Neural cell (in vitro differentiated cells): ENCODE measurements around the gene PM20D2. TPM values are rescaled to one million over a fixed set of nuclear protein-coding genes. Genes with fewer than 3 reads are reported as not detected.

Experiments
- H2AFZ ChIP-seq: fragments of 200-600, 300-800 bp; sonication (generic), shearing (Covaris generic); 2 replicates; pipeline ENCODE4 v1.6.0; 2014; ENCODE audit warnings: low read depth, mild to moderate bottlenecking, antibody characterized with exemption, low read length, moderate library complexity
- H3F3A ChIP-seq: fragments of 200-600 bp; shearing (Covaris generic); 2 replicates; pipeline ENCODE4 v1.6.1; 2016; ENCODE audit warnings: mild to moderate bottlenecking, moderate library complexity, mixed read lengths, antibody characterized with exemption, low read length; ENCODE audit not compliant: insufficient read depth, poor library complexity, severe bottlenecking
- H3K27ac ChIP-seq: fragments of 200-600, 300-800 bp; sonication (generic), shearing (Covaris generic); 2 replicates; pipeline ENCODE4 v1.5.1; 2014; ENCODE audit warnings: mild to moderate bottlenecking, low read length, moderate library complexity
- H3K27me3 ChIP-seq: fragments of 300-800, 200-600 bp; sonication (generic), shearing (Covaris generic); 2 replicates; pipeline ENCODE4 v1.6.0; 2014; ENCODE audit warnings: mild to moderate bottlenecking, low read depth, low read length, moderate library complexity; ENCODE audit not compliant: insufficient read depth
- H3K36me3 ChIP-seq: fragments of 300-800, 200-600 bp; sonication (generic), shearing (Covaris generic); 2 replicates; pipeline ENCODE4 v1.5.1; 2014; ENCODE audit warnings: mild to moderate bottlenecking, antibody characterized with exemption, low read length, moderate library complexity; ENCODE audit not compliant: insufficient read depth
- H3K4me2 ChIP-seq: fragments of 300-800, 200-600 bp; sonication (generic), shearing (Covaris generic); 2 replicates; pipeline ENCODE4 v1.6.0; 2014; ENCODE audit warnings: mild to moderate bottlenecking, low read length
- H3K4me3 ChIP-seq: fragments of 300-800, 200-600 bp; sonication (generic), shearing (Covaris generic); 2 replicates; pipeline ENCODE4 v1.5.1; 2014; ENCODE audit warnings: mild to moderate bottlenecking, low read length, moderate library complexity
- H3K79me2 ChIP-seq: fragments of 200-600 bp; shearing (Covaris generic); replicated peaks from 2 replicates; pipeline ENCODE4 v1.6.0; 2014; ENCODE audit warnings: mild to moderate bottlenecking, low read length, moderate library complexity; ENCODE audit not compliant: insufficient read depth
- H3K9ac ChIP-seq: fragments of 300-800, 200-600 bp; sonication (generic), shearing (Covaris generic); 2 replicates; pipeline ENCODE4 v1.6.1; 2016; ENCODE audit warnings: mild to moderate bottlenecking, low read length, mixed read lengths
- H3K9me2 ChIP-seq: fragments of 200-600 bp; shearing (Covaris generic); 2 replicates; pipeline ENCODE4 v1.6.1; 2016; ENCODE audit warnings: mild to moderate bottlenecking, low read length, mixed read lengths; ENCODE audit not compliant: insufficient read depth
- H3K9me3 ChIP-seq: fragments of 200-600, 300-800 bp; sonication (generic), shearing (Covaris generic); 2 replicates; pipeline ENCODE4 v1.6.1; 2016; ENCODE audit warnings: mild to moderate bottlenecking, mixed run types, low read length, moderate library complexity, mixed read lengths
- H4K20me1 ChIP-seq: fragments of 200-600 bp; shearing (Covaris generic); 2 replicates; pipeline ENCODE4 v1.6.1; 2016; ENCODE audit warnings: mild to moderate bottlenecking, mixed run types; ENCODE audit not compliant: insufficient read depth
- EP300 ChIP-seq: fragments of 450-650 bp; conservative IDR thresholded peaks from 2 replicates; pipeline ENCODE4 v1.6.1; 2014; ENCODE audit warnings: antibody characterized with exemption, mild to moderate bottlenecking, moderate library complexity; ENCODE audit not compliant: poor library complexity, severe bottlenecking
- EZH2 ChIP-seq: fragments of 200-600, 300-800 bp; shearing (Covaris generic), sonication (generic); IDR thresholded peaks from 2 replicates; pipeline ENCODE4 v1.6.1; 2014; ENCODE audit warnings: antibody characterized with exemption, low read length, borderline replicate concordance, mild to moderate bottlenecking; ENCODE audit not compliant: insufficient read depth, poor library complexity, severe bottlenecking
- MXI1 ChIP-seq: fragments of 450-650 bp; conservative IDR thresholded peaks from 2 replicates; pipeline ENCODE4 v1.6.1; 2014; ENCODE audit warnings: antibody characterized with exemption, mild to moderate bottlenecking; ENCODE audit not compliant: poor library complexity, severe bottlenecking
- POLR2AphosphoS5 ChIP-seq: IDR thresholded peaks from 2 replicates; pipeline ENCODE4 v1.6.1; 2012
- RAD21 ChIP-seq: fragments of 450-650 bp; conservative IDR thresholded peaks from 2 replicates; pipeline ENCODE4 v1.6.1; 2014; ENCODE audit warnings: antibody characterized with exemption, mild to moderate bottlenecking, moderate library complexity
- SMC3 ChIP-seq: fragments of 450-650 bp; conservative IDR thresholded peaks from 2 replicates; pipeline ENCODE4 v1.6.1; 2014; ENCODE audit warnings: antibody characterized with exemption, mild to moderate bottlenecking, moderate library complexity; ENCODE audit not compliant: poor library complexity
- TAF1 ChIP-seq: IDR thresholded peaks from 2 replicates; pipeline ENCODE4 v1.6.1; 2012; ENCODE audit warnings: low read depth
- polyA plus RNA-seq: library from polyadenylated mRNA; depleted of rRNA; stranded (reverse); fragments of >200 nt; gene quantifications from 2 replicates; pipeline ENCODE4 v1.2.3, GENCODE V29; 2014
- TF ChIP-seq, protein P1 (sequence below): fragments of 450-650 bp; IDR thresholded peaks from 2 replicates; pipeline ENCODE4 v1.5.1; 2014; ENCODE audit warnings: antibody characterized with exemption, mild to moderate bottlenecking, moderate library complexity; ENCODE audit not compliant: poor library complexity, severe bottlenecking
- TF ChIP-seq, protein P2 (sequence below): IDR thresholded peaks from 2 replicates; pipeline ENCODE4 v1.6.1; 2012; ENCODE audit warnings: borderline replicate concordance

PM20D2 gene
- polyA plus RNA-seq, 1 donor from 2014 or later, result 28.2 TPM

DNA sequence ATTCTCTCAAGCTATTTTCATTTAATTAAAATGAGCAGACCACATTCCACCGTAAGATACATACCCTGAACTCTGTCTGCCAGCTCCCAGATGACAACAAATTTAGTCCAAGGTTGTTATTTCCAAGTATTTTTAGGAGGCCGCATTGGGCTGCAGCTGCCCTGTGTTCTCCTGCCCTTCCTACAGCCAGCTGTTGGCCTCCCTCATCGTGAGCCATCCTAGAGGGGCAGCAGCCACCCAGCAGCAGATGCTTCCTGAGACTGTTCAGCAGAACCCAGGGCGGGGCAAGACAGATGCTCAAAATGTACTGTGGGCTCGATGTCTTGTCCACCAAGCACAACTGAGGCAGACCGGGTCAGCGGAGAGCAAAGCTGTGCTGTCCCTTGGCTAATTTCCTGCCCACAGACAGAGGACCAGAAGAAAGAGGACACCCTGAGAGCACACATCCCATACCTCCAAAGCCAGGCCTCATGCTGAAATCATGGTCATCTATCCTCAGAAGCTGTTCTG lies 54.9 kb downstream of the PM20D2 start:
- Histone ChIP-seq H3K36me3 (no peaks in the 10 kb centered on the region), H3K27me3 (no peaks in the 10 kb centered on the region), H3K9me2 (no peaks in the 10 kb centered on the region), H3K4me3 (no peak overlapping the region), H3K27ac (no peak overlapping the region), H3K4me2 (no peak overlapping the region), H3K79me2 (no peaks in the 10 kb centered on the region), H3K9ac (no peak overlapping the region), H3F3A (no peaks in the 10 kb centered on the region), H2AFZ (no peak overlapping the region), H3K9me3 (no peaks in the 10 kb centered on the region), H4K20me1 (no peaks in the 10 kb centered on the region)
- TF ChIP-seq, protein P1, sequence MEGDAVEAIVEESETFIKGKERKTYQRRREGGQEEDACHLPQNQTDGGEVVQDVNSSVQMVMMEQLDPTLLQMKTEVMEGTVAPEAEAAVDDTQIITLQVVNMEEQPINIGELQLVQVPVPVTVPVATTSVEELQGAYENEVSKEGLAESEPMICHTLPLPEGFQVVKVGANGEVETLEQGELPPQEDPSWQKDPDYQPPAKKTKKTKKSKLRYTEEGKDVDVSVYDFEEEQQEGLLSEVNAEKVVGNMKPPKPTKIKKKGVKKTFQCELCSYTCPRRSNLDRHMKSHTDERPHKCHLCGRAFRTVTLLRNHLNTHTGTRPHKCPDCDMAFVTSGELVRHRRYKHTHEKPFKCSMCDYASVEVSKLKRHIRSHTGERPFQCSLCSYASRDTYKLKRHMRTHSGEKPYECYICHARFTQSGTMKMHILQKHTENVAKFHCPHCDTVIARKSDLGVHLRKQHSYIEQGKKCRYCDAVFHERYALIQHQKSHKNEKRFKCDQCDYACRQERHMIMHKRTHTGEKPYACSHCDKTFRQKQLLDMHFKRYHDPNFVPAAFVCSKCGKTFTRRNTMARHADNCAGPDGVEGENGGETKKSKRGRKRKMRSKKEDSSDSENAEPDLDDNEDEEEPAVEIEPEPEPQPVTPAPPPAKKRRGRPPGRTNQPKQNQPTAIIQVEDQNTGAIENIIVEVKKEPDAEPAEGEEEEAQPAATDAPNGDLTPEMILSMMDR, result no peak
- TF ChIP-seq EP300, result no peak
- no peak for TF ChIP-seq EZH2
- TF ChIP-seq POLR2AphosphoS5, result no peak
- no peak for TF ChIP-seq TAF1
- TF ChIP-seq, protein P2, sequence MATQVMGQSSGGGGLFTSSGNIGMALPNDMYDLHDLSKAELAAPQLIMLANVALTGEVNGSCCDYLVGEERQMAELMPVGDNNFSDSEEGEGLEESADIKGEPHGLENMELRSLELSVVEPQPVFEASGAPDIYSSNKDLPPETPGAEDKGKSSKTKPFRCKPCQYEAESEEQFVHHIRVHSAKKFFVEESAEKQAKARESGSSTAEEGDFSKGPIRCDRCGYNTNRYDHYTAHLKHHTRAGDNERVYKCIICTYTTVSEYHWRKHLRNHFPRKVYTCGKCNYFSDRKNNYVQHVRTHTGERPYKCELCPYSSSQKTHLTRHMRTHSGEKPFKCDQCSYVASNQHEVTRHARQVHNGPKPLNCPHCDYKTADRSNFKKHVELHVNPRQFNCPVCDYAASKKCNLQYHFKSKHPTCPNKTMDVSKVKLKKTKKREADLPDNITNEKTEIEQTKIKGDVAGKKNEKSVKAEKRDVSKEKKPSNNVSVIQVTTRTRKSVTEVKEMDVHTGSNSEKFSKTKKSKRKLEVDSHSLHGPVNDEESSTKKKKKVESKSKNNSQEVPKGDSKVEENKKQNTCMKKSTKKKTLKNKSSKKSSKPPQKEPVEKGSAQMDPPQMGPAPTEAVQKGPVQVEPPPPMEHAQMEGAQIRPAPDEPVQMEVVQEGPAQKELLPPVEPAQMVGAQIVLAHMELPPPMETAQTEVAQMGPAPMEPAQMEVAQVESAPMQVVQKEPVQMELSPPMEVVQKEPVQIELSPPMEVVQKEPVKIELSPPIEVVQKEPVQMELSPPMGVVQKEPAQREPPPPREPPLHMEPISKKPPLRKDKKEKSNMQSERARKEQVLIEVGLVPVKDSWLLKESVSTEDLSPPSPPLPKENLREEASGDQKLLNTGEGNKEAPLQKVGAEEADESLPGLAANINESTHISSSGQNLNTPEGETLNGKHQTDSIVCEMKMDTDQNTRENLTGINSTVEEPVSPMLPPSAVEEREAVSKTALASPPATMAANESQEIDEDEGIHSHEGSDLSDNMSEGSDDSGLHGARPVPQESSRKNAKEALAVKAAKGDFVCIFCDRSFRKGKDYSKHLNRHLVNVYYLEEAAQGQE, result no peak
- TF ChIP-seq MXI1, result no peak
- no peak for TF ChIP-seq RAD21
- no peak for TF ChIP-seq SMC3

- TF ChIP-seq EZH2 (no peak), MXI1 (no peak), RAD21 (no peak), POLR2AphosphoS5 (no peak), SMC3 (no peak), TAF1 (no peak), EP300 (no peak)
- TF ChIP-seq, protein P2, result no peak
- TF ChIP-seq, protein P1, result no peak
- no peaks in the 10 kb centered on the region for H4K20me1 ChIP-seq
- no peak overlapping the region for H3K9ac ChIP-seq
- no peak overlapping the region for H3K4me3 ChIP-seq
- no peaks in the 10 kb centered on the region for H3K36me3 ChIP-seq
- no peaks in the 10 kb centered on the region for H3K27me3 ChIP-seq
- no peak overlapping the region for H3K4me2 ChIP-seq
- H2AFZ ChIP-seq, result no peak overlapping the region
- H3F3A ChIP-seq, result no peaks in the 10 kb centered on the region
- no peak overlapping the region for H3K27ac ChIP-seq
- H3K79me2 ChIP-seq, result no peaks in the 10 kb centered on the region
- no peaks in the 10 kb centered on the region for H3K9me3 ChIP-seq
- H3K9me2 ChIP-seq, result no peaks in the 10 kb centered on the region
Observed at GRCh38 chr6:89204096-89204495, 58.2 kb downstream of the PM20D2 start.
